Measurements from ENCODE around the gene SRI. TPM values are rescaled to one million over a fixed set of nuclear protein-coding genes. Genes with fewer than 3 reads are reported as not detected.

The SRI gene
- total RNA-seq, 1 experiment from 2014 or later, result 138 TPM

DNA sequence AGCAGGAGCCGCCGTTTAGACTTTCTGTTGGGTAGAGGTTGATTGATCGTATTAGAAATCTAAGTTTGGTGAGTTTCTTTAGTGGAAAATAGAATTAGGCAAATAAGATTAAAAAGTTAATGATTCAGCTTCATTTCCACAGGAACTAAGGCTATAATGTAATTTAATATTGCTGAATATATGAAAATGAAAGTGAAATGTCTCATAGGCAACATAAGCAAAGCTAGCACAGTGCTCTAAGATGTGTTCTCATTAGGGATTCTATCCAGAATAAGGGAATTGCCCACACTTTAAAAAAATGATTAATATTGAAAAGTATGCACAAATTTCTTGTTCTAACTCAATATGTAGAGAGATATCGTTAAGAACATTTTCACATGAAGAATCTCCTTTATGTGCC lies 47.0 kb downstream of the SRI start:
- no peaks in the 10 kb centered on the region for H3K27me3 ChIP-seq (ENCODE audit: control insufficient read depth, insufficient read depth, low read length)
- no peaks in the 10 kb centered on the region for H3K9me3 ChIP-seq (ENCODE audit: control insufficient read depth, insufficient read depth, low read depth, low read length)
- no TSS peak for BruUV-seq (replicated peaks)
- in situ Hi-C loops (cut with HindIII; ENCODE audit: low pct_unique_long_range_greater_than_20kb, low sequenced_read_pairs) (no loop called here), intact Hi-C loops (cut with micrococcal nuclease; ENCODE audit: unreplicated experiment) (no loop called here)
- no peak for TF ChIP-seq SIN3A (IDR thresholded peaks at IDR 0.05; ENCODE audit: borderline replicate concordance, insufficient read depth, low read depth, low read length)
- no peaks in the 10 kb centered on the region for H3K36me3 ChIP-seq (ENCODE audit: control insufficient read depth, insufficient read depth, low read length)
- no peak overlapping the region for H3K4me3 ChIP-seq (ENCODE audit: low read depth in 2 of 2, low read length in 2 of 2)
- CTCF ChIA-PET, result no interaction called here
- no peak overlapping the region for H3K27ac ChIP-seq (ENCODE audit: low read length)
- H3K4me1 ChIP-seq (ENCODE audit: control insufficient read depth, insufficient read depth, low read length), result no peaks in the 10 kb centered on the region
- POLR2A ChIA-PET, result no interaction called here
- ATAC-seq (no peak), DNase-seq (ENCODE audit: low read depth, low spot score) (no peak)

DNA sequence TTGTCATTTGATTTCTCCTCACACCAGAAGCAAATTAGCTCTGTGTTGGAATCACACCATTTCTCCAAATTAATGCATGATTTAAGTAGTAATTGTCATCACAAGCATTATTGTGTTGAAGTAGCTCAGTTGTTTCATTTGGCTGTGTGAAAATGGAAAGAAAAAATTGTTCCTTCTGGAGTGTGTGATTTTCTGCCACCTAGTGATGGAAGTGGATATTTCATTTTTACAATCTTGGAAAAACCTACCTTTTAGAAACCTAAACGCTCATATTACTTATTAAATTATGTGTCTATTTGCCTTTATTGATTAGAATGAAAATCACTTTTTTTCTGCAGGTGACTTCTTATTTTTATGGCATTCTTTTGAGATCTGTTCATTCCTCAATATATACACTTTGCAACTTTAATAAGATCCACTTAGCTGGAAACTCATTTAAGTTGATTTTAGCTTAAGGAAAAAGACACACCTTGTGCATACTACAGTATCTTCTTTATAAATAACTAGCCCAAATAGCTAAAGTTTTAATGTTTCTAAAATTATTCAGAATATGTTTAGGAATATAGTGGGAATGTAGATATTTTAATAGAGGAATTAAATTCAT lies 50.0 kb downstream of the SRI start:
- ChIA-PET POLR2A (no interaction called here), CTCF (interaction anchor here (0.5 kb wide), 2 partner anchors 339 to 686 kb away, joined by 3 read pairs; no protein-coding TSS in a partner anchor)
- no peaks in the 10 kb centered on the region; the same call in 1 of the 2 replicates for H3K27me3 ChIP-seq (ENCODE audit: control insufficient read depth, insufficient read depth, low read length)
- no peak overlapping the region for H3K4me3 ChIP-seq (ENCODE audit: low read depth in 2 of 2, low read length in 2 of 2)
- TF ChIP-seq TCF7L2 (IDR thresholded peaks at IDR 0.05; ENCODE audit: low read depth, low read length), result no peak
- no peak for TF ChIP-seq SIN3A (IDR thresholded peaks at IDR 0.05; ENCODE audit: borderline replicate concordance, insufficient read depth, low read depth, low read length)
- no peak for TF ChIP-seq POLR2AphosphoS5 (IDR thresholded peaks at IDR 0.05; ENCODE audit: low read depth, low read length)
- TF ChIP-seq, protein P1, sequence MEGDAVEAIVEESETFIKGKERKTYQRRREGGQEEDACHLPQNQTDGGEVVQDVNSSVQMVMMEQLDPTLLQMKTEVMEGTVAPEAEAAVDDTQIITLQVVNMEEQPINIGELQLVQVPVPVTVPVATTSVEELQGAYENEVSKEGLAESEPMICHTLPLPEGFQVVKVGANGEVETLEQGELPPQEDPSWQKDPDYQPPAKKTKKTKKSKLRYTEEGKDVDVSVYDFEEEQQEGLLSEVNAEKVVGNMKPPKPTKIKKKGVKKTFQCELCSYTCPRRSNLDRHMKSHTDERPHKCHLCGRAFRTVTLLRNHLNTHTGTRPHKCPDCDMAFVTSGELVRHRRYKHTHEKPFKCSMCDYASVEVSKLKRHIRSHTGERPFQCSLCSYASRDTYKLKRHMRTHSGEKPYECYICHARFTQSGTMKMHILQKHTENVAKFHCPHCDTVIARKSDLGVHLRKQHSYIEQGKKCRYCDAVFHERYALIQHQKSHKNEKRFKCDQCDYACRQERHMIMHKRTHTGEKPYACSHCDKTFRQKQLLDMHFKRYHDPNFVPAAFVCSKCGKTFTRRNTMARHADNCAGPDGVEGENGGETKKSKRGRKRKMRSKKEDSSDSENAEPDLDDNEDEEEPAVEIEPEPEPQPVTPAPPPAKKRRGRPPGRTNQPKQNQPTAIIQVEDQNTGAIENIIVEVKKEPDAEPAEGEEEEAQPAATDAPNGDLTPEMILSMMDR (IDR thresholded peaks at IDR 0.05), result peak; percentile 71; the same call in 1 of the 2 replicates
- H3K27ac ChIP-seq (ENCODE audit: low read length), result no peak overlapping the region
- no peaks in the 10 kb centered on the region for H3K36me3 ChIP-seq (ENCODE audit: control insufficient read depth, insufficient read depth, low read length)
- DNase-seq (ENCODE audit: low read depth, low spot score) (peak; percentile 2), ATAC-seq (no peak)
- no TSS peak for BruUV-seq (replicated peaks)
- no peaks in the 10 kb centered on the region for H3K9me3 ChIP-seq (ENCODE audit: control insufficient read depth, insufficient read depth, low read depth, low read length)
- no peaks in the 10 kb centered on the region for H3K4me1 ChIP-seq (ENCODE audit: control insufficient read depth, insufficient read depth, low read length)
- in situ Hi-C loops (cut with HindIII; ENCODE audit: low pct_unique_long_range_greater_than_20kb, low sequenced_read_pairs), result no loop called here
- intact Hi-C loops (cut with micrococcal nuclease; ENCODE audit: unreplicated experiment), result loop anchor here (10.0 kb wide), 1 partner anchor 375 kb away; no protein-coding TSS in a partner anchor

DNA sequence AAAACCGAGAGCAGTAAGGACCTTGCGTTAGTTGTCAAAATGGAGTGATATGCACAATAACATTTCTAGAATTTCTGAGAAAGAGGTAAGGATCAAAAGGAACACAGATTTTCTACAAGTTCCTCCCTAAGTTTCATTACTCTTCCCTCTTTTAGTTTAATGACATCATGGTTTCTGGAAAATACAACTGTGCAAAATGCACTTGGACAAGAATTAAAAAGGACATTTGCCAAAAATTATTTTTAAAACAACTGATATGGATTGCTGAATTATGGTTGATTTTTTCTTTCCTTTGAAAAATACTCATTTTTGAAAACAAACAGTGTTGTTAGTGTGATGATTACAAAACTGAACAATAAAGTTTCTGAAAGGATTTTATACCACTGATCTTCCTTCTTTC lies 52.1 kb downstream of the SRI start:
- CTCF ChIA-PET, result no interaction called here
- ATAC-seq (no peak), DNase-seq (ENCODE audit: low read depth, low spot score) (no peak)
- no peaks in the 10 kb centered on the region for H3K36me3 ChIP-seq (ENCODE audit: control insufficient read depth, insufficient read depth, low read length)
- intact Hi-C loops (cut with micrococcal nuclease; ENCODE audit: unreplicated experiment) (loop anchor here (10.0 kb wide), 1 partner anchor 373 kb away; no protein-coding TSS in a partner anchor), in situ Hi-C loops (cut with HindIII; ENCODE audit: low pct_unique_long_range_greater_than_20kb, low sequenced_read_pairs) (no loop called here)
- H3K4me3 ChIP-seq (ENCODE audit: low read depth in 2 of 2, low read length in 2 of 2), result no peak overlapping the region
- no peaks in the 10 kb centered on the region; the same call in 1 of the 2 replicates for H3K27me3 ChIP-seq (ENCODE audit: control insufficient read depth, insufficient read depth, low read length)
- BruUV-seq (replicated peaks), result no TSS peak
- no peaks in the 10 kb centered on the region for H3K4me1 ChIP-seq (ENCODE audit: control insufficient read depth, insufficient read depth, low read length)
- no peaks in the 10 kb centered on the region for H3K9me3 ChIP-seq (ENCODE audit: control insufficient read depth, insufficient read depth, low read depth, low read length)
- POLR2A ChIA-PET, result no interaction called here
- TF ChIP-seq POLR2AphosphoS5 (IDR thresholded peaks at IDR 0.05; ENCODE audit: low read depth, low read length), result no peak
- no peak for TF ChIP-seq TCF7L2 (IDR thresholded peaks at IDR 0.05; ENCODE audit: low read depth, low read length)
- TF ChIP-seq, protein P2, sequence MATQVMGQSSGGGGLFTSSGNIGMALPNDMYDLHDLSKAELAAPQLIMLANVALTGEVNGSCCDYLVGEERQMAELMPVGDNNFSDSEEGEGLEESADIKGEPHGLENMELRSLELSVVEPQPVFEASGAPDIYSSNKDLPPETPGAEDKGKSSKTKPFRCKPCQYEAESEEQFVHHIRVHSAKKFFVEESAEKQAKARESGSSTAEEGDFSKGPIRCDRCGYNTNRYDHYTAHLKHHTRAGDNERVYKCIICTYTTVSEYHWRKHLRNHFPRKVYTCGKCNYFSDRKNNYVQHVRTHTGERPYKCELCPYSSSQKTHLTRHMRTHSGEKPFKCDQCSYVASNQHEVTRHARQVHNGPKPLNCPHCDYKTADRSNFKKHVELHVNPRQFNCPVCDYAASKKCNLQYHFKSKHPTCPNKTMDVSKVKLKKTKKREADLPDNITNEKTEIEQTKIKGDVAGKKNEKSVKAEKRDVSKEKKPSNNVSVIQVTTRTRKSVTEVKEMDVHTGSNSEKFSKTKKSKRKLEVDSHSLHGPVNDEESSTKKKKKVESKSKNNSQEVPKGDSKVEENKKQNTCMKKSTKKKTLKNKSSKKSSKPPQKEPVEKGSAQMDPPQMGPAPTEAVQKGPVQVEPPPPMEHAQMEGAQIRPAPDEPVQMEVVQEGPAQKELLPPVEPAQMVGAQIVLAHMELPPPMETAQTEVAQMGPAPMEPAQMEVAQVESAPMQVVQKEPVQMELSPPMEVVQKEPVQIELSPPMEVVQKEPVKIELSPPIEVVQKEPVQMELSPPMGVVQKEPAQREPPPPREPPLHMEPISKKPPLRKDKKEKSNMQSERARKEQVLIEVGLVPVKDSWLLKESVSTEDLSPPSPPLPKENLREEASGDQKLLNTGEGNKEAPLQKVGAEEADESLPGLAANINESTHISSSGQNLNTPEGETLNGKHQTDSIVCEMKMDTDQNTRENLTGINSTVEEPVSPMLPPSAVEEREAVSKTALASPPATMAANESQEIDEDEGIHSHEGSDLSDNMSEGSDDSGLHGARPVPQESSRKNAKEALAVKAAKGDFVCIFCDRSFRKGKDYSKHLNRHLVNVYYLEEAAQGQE (IDR thresholded peaks at IDR 0.05; ENCODE audit: insufficient read depth in 1 of 2, low read depth in 2 of 2, low read length in 1 of 2), result no peak
- no peak for TF ChIP-seq SIN3A (IDR thresholded peaks at IDR 0.05; ENCODE audit: borderline replicate concordance, insufficient read depth, low read depth, low read length)
- TF ChIP-seq, protein P1 (IDR thresholded peaks at IDR 0.05), result no peak
- H3K27ac ChIP-seq (ENCODE audit: low read length), result no peak overlapping the region

Data from Panc1 (cell line).